Mammary epithelial cell (primary cell): ENCODE measurements around the gene CLIC3.

Experiments
- EZH2 ChIP-seq: IDR thresholded peaks from 2 replicates; pipeline ENCODE4 v1.6.1; 2012; ENCODE audit warnings: low read length, inconsistent platforms, borderline replicate concordance
- TF ChIP-seq, protein P1 (sequence below), 2 donors: IDR thresholded peaks in 1 of 2; conservative IDR thresholded peaks in 1 of 2; 2 replicates each; pipeline ENCODE4 v1.5.1; 2011 to 2012; ENCODE audit warnings: inconsistent platforms in 2 of 2, low read length in 2 of 2, mild to moderate bottlenecking in 2 of 2, control low read depth in 1 of 2, low read depth in 1 of 2; ENCODE audit not compliant: insufficient read depth in 1 of 2; ENCODE audit errors: extremely low read depth in 1 of 2

DNA sequence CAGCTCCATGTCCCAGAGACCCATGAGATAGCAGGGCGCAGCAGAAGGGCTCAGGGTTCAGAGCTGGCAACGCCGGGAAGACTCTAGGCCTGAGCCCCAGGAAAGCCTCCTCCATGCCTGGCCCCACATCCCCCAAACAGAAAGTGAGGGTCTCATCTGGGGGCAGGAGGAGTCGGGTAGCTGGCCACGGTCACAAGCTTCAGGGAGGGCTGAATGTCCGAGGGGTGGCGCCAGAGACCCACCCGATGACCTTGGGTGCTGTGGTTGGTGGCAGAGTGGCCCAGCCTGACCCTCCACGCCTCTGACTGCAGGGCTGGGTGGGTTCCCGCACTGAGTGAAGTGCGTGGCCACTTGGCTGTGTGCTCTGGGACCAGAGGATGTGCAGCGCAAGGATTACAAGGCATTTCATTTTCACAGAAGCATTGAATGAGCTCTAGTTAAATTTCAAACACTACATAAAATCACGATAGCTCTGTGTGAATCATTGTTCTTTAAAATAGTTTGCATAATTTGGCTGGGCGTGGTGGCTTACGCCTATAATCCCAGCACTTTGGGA is 48.3 kb downstream of the CLIC3 start:
- TF ChIP-seq, protein P1, sequence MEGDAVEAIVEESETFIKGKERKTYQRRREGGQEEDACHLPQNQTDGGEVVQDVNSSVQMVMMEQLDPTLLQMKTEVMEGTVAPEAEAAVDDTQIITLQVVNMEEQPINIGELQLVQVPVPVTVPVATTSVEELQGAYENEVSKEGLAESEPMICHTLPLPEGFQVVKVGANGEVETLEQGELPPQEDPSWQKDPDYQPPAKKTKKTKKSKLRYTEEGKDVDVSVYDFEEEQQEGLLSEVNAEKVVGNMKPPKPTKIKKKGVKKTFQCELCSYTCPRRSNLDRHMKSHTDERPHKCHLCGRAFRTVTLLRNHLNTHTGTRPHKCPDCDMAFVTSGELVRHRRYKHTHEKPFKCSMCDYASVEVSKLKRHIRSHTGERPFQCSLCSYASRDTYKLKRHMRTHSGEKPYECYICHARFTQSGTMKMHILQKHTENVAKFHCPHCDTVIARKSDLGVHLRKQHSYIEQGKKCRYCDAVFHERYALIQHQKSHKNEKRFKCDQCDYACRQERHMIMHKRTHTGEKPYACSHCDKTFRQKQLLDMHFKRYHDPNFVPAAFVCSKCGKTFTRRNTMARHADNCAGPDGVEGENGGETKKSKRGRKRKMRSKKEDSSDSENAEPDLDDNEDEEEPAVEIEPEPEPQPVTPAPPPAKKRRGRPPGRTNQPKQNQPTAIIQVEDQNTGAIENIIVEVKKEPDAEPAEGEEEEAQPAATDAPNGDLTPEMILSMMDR (conservative IDR thresholded peaks at IDR 0.05 in 1 of 2, IDR thresholded peaks at IDR 0.05 in 1 of 2; ENCODE audit: extremely low read depth in 1 of 2, insufficient read depth in 1 of 2, low read depth in 1 of 2, low read length in 2 of 2) = peak; percentile 4 to 43
- TF ChIP-seq EZH2 = no peak
